ENCODE measurements around the gene KIRREL3.

Gene KIRREL3

GRCh38 chr11:127000291-127000968 is at the start of gene KIRREL3:
KIRREL3 (minus strand) TSS chr11:127000770.
- TF ChIP-seq, protein P1, sequence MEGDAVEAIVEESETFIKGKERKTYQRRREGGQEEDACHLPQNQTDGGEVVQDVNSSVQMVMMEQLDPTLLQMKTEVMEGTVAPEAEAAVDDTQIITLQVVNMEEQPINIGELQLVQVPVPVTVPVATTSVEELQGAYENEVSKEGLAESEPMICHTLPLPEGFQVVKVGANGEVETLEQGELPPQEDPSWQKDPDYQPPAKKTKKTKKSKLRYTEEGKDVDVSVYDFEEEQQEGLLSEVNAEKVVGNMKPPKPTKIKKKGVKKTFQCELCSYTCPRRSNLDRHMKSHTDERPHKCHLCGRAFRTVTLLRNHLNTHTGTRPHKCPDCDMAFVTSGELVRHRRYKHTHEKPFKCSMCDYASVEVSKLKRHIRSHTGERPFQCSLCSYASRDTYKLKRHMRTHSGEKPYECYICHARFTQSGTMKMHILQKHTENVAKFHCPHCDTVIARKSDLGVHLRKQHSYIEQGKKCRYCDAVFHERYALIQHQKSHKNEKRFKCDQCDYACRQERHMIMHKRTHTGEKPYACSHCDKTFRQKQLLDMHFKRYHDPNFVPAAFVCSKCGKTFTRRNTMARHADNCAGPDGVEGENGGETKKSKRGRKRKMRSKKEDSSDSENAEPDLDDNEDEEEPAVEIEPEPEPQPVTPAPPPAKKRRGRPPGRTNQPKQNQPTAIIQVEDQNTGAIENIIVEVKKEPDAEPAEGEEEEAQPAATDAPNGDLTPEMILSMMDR (IDR thresholded peaks at IDR 0.05; ENCODE audit: extremely low read depth, insufficient read depth, missing control alignments): no peak
- no peak for DNase-seq (ENCODE audit: low spot score)
- in situ Hi-C loops (cut with MboI; ENCODE audit: low pct_unique_long_range_greater_than_20kb, low sequenced_read_pairs, unreplicated experiment): no loop called here

- no peak for DNase-seq (ENCODE audit: low spot score)
- TF ChIP-seq, protein P1 (IDR thresholded peaks at IDR 0.05; ENCODE audit: extremely low read depth, insufficient read depth, missing control alignments): no peak
- in situ Hi-C loops (cut with MboI; ENCODE audit: low pct_unique_long_range_greater_than_20kb, low sequenced_read_pairs, unreplicated experiment): no loop called here
Measured at GRCh38 chr11:127050186-127050585, 49.6 kb upstream of the KIRREL3 start.

GRCh38 chr11:127049486-127049885 is 48.9 kb upstream of the KIRREL3 start:
- in situ Hi-C loops (cut with MboI; ENCODE audit: low pct_unique_long_range_greater_than_20kb, low sequenced_read_pairs, unreplicated experiment): no loop called here
- DNase-seq (ENCODE audit: low spot score): no peak
- TF ChIP-seq, protein P1 (IDR thresholded peaks at IDR 0.05; ENCODE audit: extremely low read depth, insufficient read depth, missing control alignments): no peak

GRCh38 chr11:127044535-127044934 is 44.0 kb upstream of the KIRREL3 start:
- no peak for DNase-seq (ENCODE audit: low spot score)
- TF ChIP-seq, protein P1 (IDR thresholded peaks at IDR 0.05; ENCODE audit: extremely low read depth, insufficient read depth, missing control alignments): no peak
- in situ Hi-C loops (cut with MboI; ENCODE audit: low pct_unique_long_range_greater_than_20kb, low sequenced_read_pairs, unreplicated experiment): no loop called here

DNA sequence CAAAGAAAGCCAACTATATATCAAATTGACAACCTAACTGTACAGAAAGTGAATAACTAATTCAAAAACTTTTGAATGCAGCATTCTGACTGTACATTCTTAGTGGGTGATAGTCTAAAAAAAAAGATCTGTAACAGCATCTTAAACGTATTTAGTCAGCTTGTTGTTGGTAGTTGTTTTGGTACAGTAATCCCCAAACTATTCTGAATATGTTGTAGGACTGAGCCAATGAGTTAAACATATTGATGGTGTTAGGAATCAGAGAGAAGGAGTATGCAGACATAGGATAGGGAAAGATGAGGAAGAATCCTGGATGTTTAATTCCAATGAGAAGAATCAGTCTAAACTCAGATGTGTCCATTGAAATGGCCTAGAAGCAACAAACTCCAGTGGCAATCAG is 41.9 kb upstream of the KIRREL3 start:
- in situ Hi-C loops (cut with MboI; ENCODE audit: low pct_unique_long_range_greater_than_20kb, low sequenced_read_pairs, unreplicated experiment): no loop called here
- TF ChIP-seq, protein P1 (IDR thresholded peaks at IDR 0.05; ENCODE audit: extremely low read depth, insufficient read depth, missing control alignments): no peak
- no peak for DNase-seq (ENCODE audit: low spot score)

DNA sequence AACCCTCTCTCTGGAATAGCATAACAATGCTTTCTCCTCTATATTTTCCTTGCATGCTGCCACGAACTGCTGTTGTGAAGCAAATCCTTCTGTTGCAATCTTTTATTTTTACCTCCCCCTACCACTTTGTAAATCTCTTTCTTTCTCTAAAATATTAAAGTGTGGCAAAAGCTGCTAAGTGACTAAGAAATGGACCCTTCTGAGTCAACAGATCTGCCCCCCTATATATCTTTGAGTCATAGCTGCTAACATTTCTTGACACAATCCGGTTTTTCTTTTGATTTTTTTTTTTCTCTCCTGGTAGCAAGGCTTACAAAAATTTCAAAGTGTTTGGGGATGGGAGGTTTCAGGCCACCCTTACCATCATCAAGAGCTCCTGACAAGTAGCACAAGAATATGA is 39.0 kb upstream of the KIRREL3 start:
- DNase-seq (ENCODE audit: low spot score): no peak
- in situ Hi-C loops (cut with MboI; ENCODE audit: low pct_unique_long_range_greater_than_20kb, low sequenced_read_pairs, unreplicated experiment): no loop called here
- TF ChIP-seq, protein P1 (IDR thresholded peaks at IDR 0.05; ENCODE audit: extremely low read depth, insufficient read depth, missing control alignments): no peak

All from GM13977 (cell line).